EL (cell line): ENCODE results near the gene MAGEF1.

Experiments used
- DNase-seq: peaks from one replicate; pipeline ENCODE4 v3.0.0-alpha.2; 2016

MAGEF1 gene

GRCh38 chr3:184662187-184662586, 49.7 kb downstream of the MAGEF1 start:
- DNase-seq = peak; percentile 20

- DNase-seq = no peak
These were observed 50.9 kb downstream of the MAGEF1 start for GRCh38 chr3:184660931-184661330.
